ENCODE measurements around the gene PLXNA2.

PLXNA2 gene, protein sequence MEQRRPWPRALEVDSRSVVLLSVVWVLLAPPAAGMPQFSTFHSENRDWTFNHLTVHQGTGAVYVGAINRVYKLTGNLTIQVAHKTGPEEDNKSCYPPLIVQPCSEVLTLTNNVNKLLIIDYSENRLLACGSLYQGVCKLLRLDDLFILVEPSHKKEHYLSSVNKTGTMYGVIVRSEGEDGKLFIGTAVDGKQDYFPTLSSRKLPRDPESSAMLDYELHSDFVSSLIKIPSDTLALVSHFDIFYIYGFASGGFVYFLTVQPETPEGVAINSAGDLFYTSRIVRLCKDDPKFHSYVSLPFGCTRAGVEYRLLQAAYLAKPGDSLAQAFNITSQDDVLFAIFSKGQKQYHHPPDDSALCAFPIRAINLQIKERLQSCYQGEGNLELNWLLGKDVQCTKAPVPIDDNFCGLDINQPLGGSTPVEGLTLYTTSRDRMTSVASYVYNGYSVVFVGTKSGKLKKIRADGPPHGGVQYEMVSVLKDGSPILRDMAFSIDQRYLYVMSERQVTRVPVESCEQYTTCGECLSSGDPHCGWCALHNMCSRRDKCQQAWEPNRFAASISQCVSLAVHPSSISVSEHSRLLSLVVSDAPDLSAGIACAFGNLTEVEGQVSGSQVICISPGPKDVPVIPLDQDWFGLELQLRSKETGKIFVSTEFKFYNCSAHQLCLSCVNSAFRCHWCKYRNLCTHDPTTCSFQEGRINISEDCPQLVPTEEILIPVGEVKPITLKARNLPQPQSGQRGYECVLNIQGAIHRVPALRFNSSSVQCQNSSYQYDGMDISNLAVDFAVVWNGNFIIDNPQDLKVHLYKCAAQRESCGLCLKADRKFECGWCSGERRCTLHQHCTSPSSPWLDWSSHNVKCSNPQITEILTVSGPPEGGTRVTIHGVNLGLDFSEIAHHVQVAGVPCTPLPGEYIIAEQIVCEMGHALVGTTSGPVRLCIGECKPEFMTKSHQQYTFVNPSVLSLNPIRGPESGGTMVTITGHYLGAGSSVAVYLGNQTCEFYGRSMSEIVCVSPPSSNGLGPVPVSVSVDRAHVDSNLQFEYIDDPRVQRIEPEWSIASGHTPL (N-terminal part only)

DNA sequence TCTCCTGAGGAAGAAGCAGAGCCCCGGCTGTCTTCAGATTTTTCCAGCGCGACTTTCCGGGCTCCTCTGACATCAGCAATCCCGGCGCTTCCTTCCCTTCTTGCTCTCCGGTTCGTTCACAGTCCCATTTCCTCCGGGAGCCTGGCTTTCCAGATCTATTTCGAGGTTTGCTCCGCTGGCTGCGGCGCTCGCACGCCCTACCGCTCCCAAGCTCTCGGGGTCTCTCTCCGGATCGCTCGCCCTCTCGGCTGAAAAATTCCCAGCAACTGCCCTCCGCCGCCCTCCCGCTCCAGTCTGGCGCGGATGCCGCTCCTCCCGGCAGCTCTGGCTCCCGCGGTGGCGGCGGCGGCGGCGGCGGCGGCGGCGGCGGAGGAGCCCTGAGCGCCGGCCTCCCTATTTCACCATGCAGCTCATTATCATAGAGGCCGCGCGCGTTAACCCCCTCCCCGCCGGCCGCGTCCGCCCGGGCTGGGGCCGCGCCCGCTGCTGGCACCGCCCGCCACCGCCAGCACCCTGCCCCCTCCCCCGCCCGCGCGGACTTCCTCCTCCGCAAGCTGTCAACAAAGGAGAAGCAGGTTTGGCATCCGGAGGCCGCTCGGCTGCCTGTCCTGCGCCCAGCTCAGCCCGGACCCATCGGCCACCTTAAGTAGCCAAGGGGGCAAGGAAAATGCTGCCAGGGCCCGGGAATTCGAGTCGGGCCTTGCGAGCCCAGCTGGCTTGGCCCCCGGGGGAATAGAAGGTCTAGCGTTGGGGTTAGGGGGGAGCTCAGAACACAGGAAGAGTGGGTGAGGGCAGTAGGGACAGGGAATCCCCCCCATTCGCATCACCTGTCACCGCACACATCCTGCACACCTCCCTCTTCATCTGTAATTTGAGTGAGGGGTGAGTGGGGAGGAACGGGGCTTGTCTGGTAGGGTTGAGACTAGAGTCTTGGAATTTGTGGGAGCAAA, at the start of gene PLXNA2:
TSS of gene PLXNA2 (minus strand) at position 418 of the 950 bp plus-strand sequence. CDS start 26,462 bp downstream, outside the sequence.
- peak in 5 of 6 experiments; percentile 10 to 48 (median 36) for DNase-seq

GRCh38 chr1:208292908-208293307, 48.7 kb upstream of the PLXNA2 start:
- no peak for DNase-seq

- DNase-seq, result no peak
These were observed 47.9 kb upstream of the PLXNA2 start for GRCh38 chr1:208291923-208292711.

DNA sequence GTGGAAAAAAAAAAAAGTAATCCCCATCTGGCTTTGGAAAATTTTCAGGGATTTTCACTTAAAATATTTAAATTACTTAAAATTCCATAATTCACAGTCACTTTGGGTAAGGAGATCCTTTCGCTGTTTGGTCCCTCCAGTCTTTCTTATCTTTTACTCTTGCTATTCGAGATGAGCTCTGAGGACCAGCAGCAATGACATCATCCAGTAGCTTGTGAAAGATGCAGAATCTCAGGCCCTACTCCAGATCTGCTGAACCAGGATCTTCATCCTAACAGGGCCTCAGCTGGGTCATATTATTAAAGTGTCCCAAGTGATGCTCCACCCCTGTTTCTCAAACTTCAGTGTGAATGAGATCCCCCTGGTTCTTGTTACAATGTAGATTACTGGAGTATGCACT, 46.9 kb upstream of the PLXNA2 start:
- DNase-seq, result no peak

- no peak for DNase-seq
These were observed 45.5 kb upstream of the PLXNA2 start for GRCh38 chr1:208289716-208290115.

DNA sequence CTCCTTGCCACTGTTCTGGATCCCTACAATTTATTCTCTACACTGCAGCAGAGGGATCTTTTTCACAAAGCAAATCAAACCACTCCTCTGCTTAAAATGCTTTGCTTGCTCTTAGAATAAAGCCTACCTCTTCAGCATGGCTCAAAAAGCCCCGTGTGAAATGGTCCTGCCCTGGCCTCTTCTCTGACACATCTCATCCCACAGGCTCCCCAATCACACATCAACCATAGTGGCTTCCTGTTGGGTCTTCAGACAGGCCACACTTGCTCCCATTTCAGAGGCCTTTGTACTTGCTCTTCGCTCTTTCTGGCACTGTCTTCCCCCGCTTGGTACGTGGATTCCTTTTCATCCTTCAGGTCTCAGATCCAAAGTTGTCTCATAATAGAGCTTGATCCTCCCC, 44.3 kb upstream of the PLXNA2 start:
- DNase-seq, result no peak

GRCh38 chr1:208280681-208281450, 36.7 kb upstream of the PLXNA2 start:
- DNase-seq, result no peak

GRCh38 chr1:208279826-208280588, 35.8 kb upstream of the PLXNA2 start:
- DNase-seq, result no peak

- no peak for DNase-seq
These were observed 34.5 kb upstream of the PLXNA2 start for GRCh38 chr1:208278638-208279037.

DNA sequence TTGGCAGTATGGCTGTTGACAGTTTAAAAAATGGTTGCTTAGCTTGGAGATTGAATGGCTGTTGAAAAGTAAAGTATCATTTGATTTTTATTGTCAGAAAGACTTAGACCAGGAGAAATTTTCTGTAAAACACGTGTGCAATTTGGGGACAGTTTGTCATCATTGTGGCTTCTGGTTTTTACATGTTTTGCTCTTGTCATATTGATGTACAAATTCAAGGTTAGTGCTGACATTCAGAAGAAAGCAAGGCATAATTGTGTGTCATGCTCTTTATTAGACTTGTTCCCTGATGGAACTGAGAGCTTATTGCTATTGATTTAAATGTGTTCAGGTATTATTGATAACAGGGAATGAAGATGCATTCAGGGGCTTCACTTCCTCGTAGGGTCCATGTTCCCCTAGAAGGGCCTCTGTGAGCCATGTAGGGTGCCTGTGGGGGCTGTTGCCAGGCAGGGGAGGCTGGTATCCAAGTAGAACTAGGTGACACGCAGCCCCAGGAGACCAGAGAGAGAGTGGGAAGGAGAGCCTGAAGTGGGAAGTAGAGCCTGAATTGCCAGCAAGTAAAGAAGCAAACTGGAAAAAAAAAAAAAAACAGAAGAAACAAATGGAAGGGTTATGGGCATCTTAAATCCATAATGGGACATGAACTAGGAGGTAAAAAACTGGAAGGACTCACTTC, 32.7 kb upstream of the PLXNA2 start:
- no peak for DNase-seq

- DNase-seq, result no peak
These were observed 30.9 kb upstream of the PLXNA2 start for GRCh38 chr1:208275083-208275482.

- no peak for DNase-seq
These were observed 29.3 kb upstream of the PLXNA2 start for GRCh38 chr1:208273386-208274017.

DNA sequence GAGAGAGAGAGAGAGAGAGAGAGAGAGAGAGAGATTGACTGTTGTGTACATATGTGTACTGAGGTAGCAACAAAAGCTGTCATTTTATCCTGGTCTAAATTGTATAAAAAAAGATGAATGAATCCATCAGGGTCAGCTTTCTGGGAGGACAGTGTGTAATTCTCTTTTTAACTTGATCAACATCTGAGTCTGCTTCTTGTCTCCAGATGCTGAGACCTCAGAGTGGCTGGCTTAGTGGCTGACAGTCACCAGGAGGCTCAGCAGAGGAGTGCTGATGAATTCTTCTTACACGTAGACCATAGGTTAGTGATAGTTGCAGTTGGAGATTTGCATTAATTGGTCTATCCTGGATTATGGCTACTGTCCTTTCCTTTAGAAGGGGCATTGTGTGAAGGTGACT, 28.5 kb upstream of the PLXNA2 start:
- DNase-seq, result no peak

DNA sequence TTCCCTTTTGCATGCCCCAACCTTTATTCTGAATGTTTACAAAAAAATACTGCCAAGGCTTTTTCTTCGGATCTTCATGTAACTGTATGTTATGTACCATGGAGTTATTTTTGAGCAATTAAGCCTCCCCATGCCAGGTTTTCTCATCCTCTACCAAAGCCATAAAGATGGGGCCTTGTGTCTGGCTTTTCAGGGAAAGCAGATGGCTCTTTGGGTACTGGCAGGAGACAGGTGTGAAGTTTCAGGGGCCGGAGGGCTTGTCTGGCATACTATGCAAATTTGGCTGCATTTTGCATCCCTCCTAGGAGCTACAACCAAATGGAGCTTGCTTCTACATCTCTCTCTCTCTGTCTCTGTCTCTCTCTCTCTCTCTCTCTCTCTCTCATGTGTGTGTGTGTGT, 28.1 kb upstream of the PLXNA2 start:
- DNase-seq, result no peak

DNA sequence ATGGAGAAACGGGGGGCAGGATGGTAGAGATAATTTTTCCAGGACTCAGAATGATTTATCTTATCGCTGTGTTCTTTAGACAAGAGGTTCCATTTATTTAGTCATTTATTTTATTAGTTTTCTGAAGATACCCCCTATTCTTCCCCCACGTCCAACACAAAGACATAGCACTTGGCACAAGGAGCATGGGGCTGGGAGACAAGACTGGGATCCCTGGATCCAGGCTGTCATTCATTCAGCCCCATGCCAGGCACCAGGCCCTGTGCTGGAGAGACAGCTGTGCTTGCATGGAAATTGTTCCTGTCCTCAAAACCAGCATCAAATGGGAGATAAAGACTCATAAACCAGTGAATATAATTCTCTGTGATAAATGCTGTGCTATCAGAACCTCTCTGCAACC, 27.1 kb upstream of the PLXNA2 start:
- DNase-seq, result no peak

- no peak for DNase-seq
These were observed 26.5 kb upstream of the PLXNA2 start for GRCh38 chr1:208270651-208271141.

DNA sequence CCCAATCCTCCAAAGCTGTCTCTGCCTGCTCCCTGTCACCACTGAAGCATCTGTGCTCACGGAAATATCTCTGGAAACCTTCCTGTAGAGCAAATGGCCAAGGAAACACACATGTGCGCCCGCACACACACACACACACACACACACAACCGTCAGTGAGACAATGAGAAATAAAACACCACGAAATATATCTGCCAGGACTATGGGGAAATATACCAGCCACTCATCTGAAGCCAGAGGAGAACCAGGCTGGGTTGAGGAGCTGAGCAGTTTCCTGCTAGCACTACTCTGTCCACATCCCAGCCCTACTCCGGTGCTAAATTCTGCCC, 25.1 kb upstream of the PLXNA2 start:
- DNase-seq, result no peak

GRCh38 chr1:208268541-208269337, 24.6 kb upstream of the PLXNA2 start:
- DNase-seq, result no peak

All from stimulated activated naive CD4-positive, alpha-beta T cell (primary cell).